NCI-H526 treated with DMSO at 0.1 percent for 48 hours (cell line): Measurements from ENCODE around the gene MTG1.
"Not testable (repeated sequence)": the region's sequence is repeated elsewhere in the genome, so short reads cannot be mapped to it uniquely, and the experiment has no call there.

ENCODE experiments used
- DNase-seq: peaks from one replicate; lab custom pipeline; 2025; lab: John Stamatoyannopoulos, UW

MTG1 gene

DNA sequence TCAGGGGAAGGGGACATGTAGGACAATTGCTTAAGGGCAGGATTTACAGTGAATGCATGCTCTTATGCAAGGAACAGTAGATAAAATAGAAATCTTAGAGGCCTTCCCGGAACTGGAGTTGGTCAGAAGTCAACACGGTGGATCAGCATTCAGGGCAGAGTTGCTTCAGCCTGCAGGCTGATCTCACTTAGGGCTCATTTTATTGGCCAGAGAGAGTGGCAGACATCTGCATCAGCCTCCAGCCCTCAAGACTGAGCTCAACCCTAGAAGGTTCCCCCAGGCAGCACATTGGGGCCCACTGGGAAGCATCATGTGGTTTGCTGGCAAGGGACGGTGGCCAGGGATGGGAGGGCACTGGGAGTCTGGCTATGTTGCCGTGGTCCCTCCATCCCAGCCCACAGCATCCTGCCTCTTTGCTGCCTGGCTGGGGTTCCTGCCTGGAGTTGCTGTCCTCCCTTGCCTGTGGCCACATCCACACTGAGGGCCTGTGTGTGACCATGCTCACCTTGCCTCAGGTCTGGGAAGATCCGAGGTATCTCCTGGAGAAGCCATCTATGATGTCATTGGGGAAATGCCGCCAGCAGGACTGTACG lies 72.8 kb downstream of the MTG1 start:
- no peak for DNase-seq

DNA sequence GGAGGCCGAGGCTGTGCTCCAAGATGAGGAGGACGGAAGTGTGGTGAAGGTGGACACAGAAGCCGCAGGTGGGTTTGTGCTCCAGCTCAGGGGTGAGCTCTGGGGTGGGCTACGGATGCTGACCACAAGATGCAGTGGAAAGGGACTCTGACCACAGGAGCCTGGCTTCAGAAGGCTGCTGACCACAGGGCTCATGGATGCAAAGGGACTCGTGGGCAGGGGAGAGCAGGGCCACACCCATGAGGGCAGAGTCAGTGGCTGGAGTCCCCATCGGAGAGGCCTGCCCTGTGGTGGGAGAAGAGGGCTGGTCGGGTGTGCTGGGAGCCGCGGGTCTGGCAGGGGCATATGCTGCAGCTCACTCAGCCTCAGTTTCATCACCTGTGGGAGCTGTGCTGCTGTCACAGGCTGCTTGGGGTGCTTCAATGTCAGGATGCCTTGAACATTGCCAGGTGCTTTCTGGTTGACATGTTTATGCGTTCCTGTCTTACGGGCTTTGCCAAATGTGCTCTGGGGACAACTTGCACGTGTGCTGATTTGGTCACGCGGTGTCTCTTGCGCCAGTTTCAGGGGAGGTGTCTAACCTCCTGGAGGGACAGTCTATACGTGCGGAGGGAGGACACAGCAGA lies 73.4 kb downstream of the MTG1 start:
- no peak for DNase-seq

DNA sequence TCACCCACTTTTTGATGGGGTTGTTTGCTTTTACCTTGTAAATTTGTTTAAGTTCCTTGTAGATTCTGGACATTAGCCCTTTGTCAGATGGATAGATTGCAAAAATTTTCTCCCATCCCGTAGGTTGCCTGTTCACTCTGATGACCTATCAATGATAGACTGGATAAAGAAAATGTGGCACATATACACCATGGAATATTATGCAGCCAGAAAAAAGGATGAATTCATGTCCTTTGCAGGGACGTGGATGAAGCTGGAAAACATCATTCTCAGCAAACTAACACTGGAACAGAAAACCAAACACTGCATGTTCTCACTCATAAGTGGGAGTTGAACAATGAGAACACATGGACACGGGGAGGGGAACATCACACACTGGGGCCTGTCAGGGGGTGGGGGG lies 75.2 kb downstream of the MTG1 start:
- DNase-seq: not testable (repeated sequence)

DNA sequence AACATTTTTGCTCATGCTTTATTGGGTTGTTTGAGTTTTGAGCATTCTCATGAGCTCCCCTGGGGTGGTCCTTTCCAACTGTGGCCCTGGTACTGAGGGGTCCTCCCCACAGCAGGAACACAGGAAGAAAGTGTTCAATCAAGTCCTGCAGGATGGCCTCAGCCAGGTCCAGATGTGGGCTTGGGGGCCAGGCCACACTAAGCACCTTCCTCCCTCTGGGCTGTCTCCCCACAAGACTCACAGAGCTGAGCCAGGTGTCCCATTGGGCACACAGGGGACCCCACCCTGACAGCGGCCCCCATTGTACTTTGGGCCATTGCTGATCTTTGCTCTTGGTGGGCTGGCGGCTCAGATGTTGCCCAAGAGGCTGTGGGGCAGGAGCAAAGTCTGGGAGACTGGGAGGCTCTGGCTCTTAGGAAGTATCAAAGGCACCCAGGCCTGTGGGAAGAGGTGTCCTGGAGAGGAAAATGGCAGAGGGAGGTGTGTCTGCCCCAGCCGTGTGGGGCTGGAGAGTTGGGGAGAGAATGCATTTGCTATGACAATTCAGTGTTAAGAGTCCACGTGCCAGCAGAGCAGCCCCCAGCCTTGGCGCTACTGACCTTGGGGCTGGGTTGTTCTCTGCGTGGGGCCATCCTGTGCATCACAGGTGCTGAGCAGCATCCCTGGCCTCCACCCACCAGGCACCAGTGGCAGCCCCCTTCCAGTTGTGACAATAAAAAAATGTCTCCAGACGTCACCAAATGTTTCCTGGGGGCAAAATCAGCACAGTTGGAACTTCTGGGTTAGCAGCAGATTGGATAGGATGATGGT lies 77.5 kb downstream of the MTG1 start:
- no peak for DNase-seq
